GM12892 (cell line): ENCODE data around the gene PHF20.

Experiments
- POLR2A ChIP-seq: IDR thresholded peaks from 2 replicates; pipeline ENCODE4 v1.6.1; 2011; ENCODE audit warnings: low read depth, low read length, control low read depth
- POLR2AphosphoS5 ChIP-seq: IDR thresholded peaks from 2 replicates; pipeline ENCODE4 v1.6.1; 2011; ENCODE audit warnings: low read depth, low read length, control low read depth

DNA sequence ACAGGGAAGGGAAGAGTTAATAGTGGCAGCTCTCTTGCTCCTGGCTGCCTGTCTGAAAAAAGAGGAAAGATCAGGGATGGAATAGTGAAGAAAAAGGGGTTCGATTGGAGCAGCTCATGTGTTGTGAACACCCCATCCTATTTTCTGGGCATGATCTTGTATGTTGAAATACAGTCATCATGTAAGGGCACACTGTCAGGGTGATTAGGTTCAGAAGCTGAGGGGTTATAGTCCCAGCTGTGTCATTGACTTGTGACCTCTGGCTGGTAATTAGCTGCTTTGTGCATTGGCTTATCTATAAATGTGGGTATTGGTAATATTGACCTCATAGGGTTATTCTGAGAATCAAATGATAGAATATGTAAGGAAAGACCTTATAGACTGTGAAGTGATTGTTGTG is 30.1 kb downstream of the PHF20 start:
- TF ChIP-seq POLR2AphosphoS5 (no peak), POLR2A (no peak)
